ENCODE results near the gene SRSF10.
A peak's percentile ranks its signal among the peaks of the same experiment; 100 is the strongest.

The SRSF10 gene

DNA sequence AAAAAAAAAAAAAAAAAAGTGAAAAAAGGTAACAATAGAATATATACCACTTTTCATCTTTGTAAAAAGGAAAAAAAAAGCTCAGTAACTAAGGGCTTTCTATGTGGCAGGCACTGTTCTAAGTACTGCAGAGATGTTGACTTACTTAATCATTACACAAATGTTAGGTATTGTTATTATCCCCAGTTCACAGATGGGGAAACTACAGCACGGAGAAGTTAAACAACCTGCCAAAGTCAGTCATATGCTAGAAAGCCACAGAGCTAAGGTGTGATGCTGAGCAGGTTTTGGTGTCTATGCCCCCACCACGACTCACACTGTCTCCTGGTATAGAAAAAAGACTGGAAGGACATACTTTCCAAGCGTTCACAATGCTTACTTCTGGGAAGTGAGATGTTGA lies 27.1 kb downstream of the SRSF10 start:
- no peak overlapping the region for H3K4me3 ChIP-seq (ENCODE audit: insufficient read length, low read depth)
- no peaks in the 10 kb centered on the region for H3K9me3 ChIP-seq (ENCODE audit: insufficient read depth, low read length)
- TF ChIP-seq ZNF274 (IDR thresholded peaks at IDR 0.05; ENCODE audit: low read depth, low read length) (no peak), YY1 (IDR thresholded peaks at IDR 0.05; ENCODE audit: insufficient read depth, insufficient read length) (no peak), SUZ12 (IDR thresholded peaks at IDR 0.05; ENCODE audit: extremely low read depth, insufficient read depth, insufficient read length) (no peak)
- DNase-seq (ENCODE audit: low read depth, low spot score) = no peak
- no peaks in the 10 kb centered on the region for H3K27me3 ChIP-seq (ENCODE audit: insufficient read depth, insufficient read length)
- no peak overlapping the region for H3K9ac ChIP-seq (ENCODE audit: insufficient read length, low read depth)
- no peaks in the 10 kb centered on the region for H3K36me3 ChIP-seq (ENCODE audit: insufficient read depth, insufficient read length, low read length)
- peaks cover 4% of the 10 kb centered on the region for H3K4me1 ChIP-seq (ENCODE audit: insufficient read depth, insufficient read length)

DNA sequence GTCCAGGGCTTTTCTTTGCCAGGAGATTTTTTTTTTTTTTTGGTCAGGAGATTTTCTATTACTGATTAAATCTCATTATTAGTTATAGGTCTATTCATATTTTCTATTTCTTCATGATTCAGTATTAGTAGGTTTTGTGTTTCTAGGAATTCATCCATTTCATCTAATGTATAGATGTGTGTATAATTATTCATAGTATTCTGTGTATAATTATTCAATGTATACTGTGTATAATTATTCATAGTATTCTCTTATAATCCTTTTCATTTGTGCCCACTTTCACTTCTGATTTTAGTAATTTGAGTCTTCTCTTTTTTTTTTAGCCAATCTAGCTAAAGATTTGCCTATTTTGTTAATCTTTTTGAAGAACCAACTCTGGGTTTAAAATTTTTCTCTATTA lies 32.8 kb downstream of the SRSF10 start:
- TF ChIP-seq SUZ12 (IDR thresholded peaks at IDR 0.05; ENCODE audit: extremely low read depth, insufficient read depth, insufficient read length) (no peak), ZNF274 (IDR thresholded peaks at IDR 0.05; ENCODE audit: low read depth, low read length) (no peak), YY1 (IDR thresholded peaks at IDR 0.05; ENCODE audit: insufficient read depth, insufficient read length) (no peak)
- DNase-seq (ENCODE audit: low read depth, low spot score) = no peak
- H3K9ac ChIP-seq (ENCODE audit: insufficient read length, low read depth) = no peak overlapping the region
- H3K4me3 ChIP-seq (ENCODE audit: insufficient read length, low read depth) = no peak overlapping the region
- H3K36me3 ChIP-seq (ENCODE audit: insufficient read depth, insufficient read length, low read length) = no peaks in the 10 kb centered on the region
- H3K9me3 ChIP-seq (ENCODE audit: insufficient read depth, low read length) = peaks cover 13% of the 10 kb centered on the region
- no peaks in the 10 kb centered on the region for H3K27me3 ChIP-seq (ENCODE audit: insufficient read depth, insufficient read length)
- no peaks in the 10 kb centered on the region for H3K4me1 ChIP-seq (ENCODE audit: insufficient read depth, insufficient read length)

DNA sequence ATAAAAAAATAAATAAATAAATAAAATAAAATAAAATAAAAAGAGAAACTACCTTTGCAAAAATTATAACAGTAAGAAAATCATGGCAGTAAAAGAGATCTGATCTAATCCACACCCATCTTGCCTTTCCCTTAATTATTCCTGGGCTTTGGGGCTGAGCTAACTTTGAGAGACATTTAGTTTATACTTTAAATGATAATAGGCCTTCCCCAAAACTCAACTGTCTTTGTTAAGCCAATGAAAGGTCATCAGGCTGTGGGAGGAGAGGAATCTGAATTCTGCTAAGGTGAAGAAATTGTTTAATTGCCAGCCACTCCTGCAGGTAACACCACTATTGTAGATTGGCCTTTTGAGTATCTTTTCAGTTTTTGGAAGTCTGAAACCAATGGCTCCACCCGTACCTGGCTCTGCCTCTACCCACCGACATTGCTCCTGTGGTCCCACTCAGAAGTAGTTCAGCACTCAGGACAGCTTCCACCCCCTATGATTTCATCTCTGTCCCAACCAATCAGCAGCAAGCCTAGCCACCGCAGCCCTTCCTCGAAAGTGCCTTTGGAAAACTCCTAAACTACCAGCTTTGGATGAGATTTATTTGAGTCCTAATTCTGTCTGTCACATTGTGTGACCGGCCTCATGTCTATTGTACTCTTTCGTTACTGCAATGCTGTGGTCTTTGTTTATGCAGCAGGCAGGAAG lies 43.5 kb downstream of the SRSF10 start:
- TF ChIP-seq YY1 (IDR thresholded peaks at IDR 0.05; ENCODE audit: insufficient read depth, insufficient read length) (no peak), ZNF274 (IDR thresholded peaks at IDR 0.05; ENCODE audit: low read depth, low read length) (no peak), SUZ12 (IDR thresholded peaks at IDR 0.05; ENCODE audit: extremely low read depth, insufficient read depth, insufficient read length) (no peak)
- H3K4me3 ChIP-seq (ENCODE audit: insufficient read length, low read depth) = no peak overlapping the region
- peak; percentile 51 for DNase-seq (ENCODE audit: low read depth, low spot score)
- no peak overlapping the region for H3K9ac ChIP-seq (ENCODE audit: insufficient read length, low read depth)
- no peaks in the 10 kb centered on the region for H3K4me1 ChIP-seq (ENCODE audit: insufficient read depth, insufficient read length)
- H3K27me3 ChIP-seq (ENCODE audit: insufficient read depth, insufficient read length) = no peaks in the 10 kb centered on the region
- H3K9me3 ChIP-seq (ENCODE audit: insufficient read depth, low read length) = no peaks in the 10 kb centered on the region; the same call in 1 of the 2 replicates
- no peaks in the 10 kb centered on the region for H3K36me3 ChIP-seq (ENCODE audit: insufficient read depth, insufficient read length, low read length)

DNA sequence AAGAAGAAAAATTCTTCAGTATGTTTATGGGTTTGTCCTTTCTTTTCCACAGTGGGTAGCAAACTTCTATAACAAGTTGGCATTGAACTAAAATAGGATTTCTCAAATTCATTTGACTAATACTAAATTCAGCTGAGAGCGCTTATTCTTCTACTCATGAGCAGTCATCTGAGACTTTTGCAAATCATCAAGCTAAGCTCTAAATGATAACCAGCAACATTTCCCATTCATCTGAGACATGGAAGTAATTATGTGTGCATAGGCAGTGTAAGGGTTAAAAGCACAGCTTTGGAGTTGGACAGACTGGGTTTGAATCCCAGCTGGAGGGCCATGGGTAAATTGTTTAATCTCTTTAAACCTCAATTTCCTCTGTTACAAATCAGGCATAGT lies 48.6 kb downstream of the SRSF10 start:
- Histone ChIP-seq H3K27me3 (ENCODE audit: insufficient read depth, insufficient read length) (no peaks in the 10 kb centered on the region), H3K4me3 (ENCODE audit: insufficient read length, low read depth) (no peak overlapping the region), H3K9ac (ENCODE audit: insufficient read length, low read depth) (no peak overlapping the region), H3K4me1 (ENCODE audit: insufficient read depth, insufficient read length) (no peaks in the 10 kb centered on the region), H3K9me3 (ENCODE audit: insufficient read depth, low read length) (no peaks in the 10 kb centered on the region; the same call in 1 of the 2 replicates), H3K36me3 (ENCODE audit: insufficient read depth, insufficient read length, low read length) (no peaks in the 10 kb centered on the region)
- no peak for DNase-seq (ENCODE audit: low read depth, low spot score)
- no peak for TF ChIP-seq SUZ12 (IDR thresholded peaks at IDR 0.05; ENCODE audit: extremely low read depth, insufficient read depth, insufficient read length)
- TF ChIP-seq ZNF274 (IDR thresholded peaks at IDR 0.05; ENCODE audit: low read depth, low read length) = no peak
- TF ChIP-seq YY1 (IDR thresholded peaks at IDR 0.05; ENCODE audit: insufficient read depth, insufficient read length) = no peak

DNA sequence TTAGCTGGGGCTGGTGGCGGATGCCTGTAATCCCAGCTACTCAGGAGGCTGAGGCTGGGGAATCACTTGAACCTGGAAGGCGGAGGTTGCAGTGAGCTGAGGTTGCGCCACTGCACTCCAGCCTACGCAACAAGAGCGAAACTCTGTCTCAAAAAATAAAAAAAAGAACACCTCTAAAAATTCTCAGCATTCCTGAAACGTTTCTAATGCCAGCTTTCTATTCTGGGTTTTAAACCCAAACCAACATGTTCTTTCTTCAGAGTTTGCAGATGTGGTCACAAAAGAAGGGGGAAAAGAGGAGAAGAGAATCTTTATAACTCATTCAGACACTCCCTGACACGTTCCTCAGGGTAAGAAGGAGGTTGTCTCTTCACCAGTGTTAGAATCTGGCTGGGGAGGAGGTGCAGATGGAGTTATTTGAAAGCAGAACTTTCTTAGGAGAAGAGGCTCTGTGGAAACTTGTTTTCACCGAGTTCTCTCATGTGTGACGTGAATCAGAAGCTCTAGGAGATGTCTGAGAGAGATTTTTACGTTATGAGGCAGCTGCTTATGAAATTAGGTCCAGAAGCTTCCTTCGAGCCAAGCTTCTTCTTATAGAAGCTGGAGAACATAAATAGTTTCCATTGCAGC lies 49.2 kb downstream of the SRSF10 start:
- H3K9ac ChIP-seq (ENCODE audit: insufficient read length, low read depth) = no peak overlapping the region
- TF ChIP-seq SUZ12 (IDR thresholded peaks at IDR 0.05; ENCODE audit: extremely low read depth, insufficient read depth, insufficient read length) = no peak
- no peak for TF ChIP-seq ZNF274 (IDR thresholded peaks at IDR 0.05; ENCODE audit: low read depth, low read length)
- no peak for TF ChIP-seq YY1 (IDR thresholded peaks at IDR 0.05; ENCODE audit: insufficient read depth, insufficient read length)
- H3K4me3 ChIP-seq (ENCODE audit: insufficient read length, low read depth) = no peak overlapping the region
- no peaks in the 10 kb centered on the region for H3K27me3 ChIP-seq (ENCODE audit: insufficient read depth, insufficient read length)
- H3K4me1 ChIP-seq (ENCODE audit: insufficient read depth, insufficient read length) = no peaks in the 10 kb centered on the region
- H3K36me3 ChIP-seq (ENCODE audit: insufficient read depth, insufficient read length, low read length) = no peaks in the 10 kb centered on the region
- no peaks in the 10 kb centered on the region; the same call in 1 of the 2 replicates for H3K9me3 ChIP-seq (ENCODE audit: insufficient read depth, low read length)
- DNase-seq (ENCODE audit: low read depth, low spot score) = no peak

DNA sequence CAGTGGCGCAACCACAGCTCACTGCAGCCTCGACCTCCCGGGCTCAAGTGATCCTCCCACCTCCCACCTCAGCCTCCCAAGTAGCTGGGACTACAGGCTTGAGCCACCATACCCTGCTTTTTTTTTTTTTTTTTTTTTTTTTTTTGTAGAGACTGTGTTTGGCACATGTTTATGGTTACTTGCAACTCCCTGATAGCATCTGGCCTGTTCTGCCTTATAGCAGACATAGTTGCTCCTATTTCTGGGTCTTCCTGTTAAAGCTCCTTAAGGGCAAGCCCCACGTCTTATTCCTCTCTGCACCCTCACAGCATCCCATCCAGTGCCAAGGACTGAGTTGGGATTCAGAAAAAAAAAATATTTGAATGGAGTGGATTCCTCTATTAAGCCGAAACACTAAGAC lies 49.9 kb downstream of the SRSF10 start:
- no peak for TF ChIP-seq ZNF274 (IDR thresholded peaks at IDR 0.05; ENCODE audit: low read depth, low read length)
- TF ChIP-seq SUZ12 (IDR thresholded peaks at IDR 0.05; ENCODE audit: extremely low read depth, insufficient read depth, insufficient read length) = no peak
- no peak for TF ChIP-seq YY1 (IDR thresholded peaks at IDR 0.05; ENCODE audit: insufficient read depth, insufficient read length)
- DNase-seq (ENCODE audit: low read depth, low spot score) = no peak
- Histone ChIP-seq H3K27me3 (ENCODE audit: insufficient read depth, insufficient read length) (no peaks in the 10 kb centered on the region), H3K4me1 (ENCODE audit: insufficient read depth, insufficient read length) (no peaks in the 10 kb centered on the region), H3K4me3 (ENCODE audit: insufficient read length, low read depth) (no peak overlapping the region), H3K36me3 (ENCODE audit: insufficient read depth, insufficient read length, low read length) (no peaks in the 10 kb centered on the region), H3K9me3 (ENCODE audit: insufficient read depth, low read length) (peaks cover 2% of the 10 kb centered on the region; the same call in 1 of the 2 replicates), H3K9ac (ENCODE audit: insufficient read length, low read depth) (no peak overlapping the region)

DNA sequence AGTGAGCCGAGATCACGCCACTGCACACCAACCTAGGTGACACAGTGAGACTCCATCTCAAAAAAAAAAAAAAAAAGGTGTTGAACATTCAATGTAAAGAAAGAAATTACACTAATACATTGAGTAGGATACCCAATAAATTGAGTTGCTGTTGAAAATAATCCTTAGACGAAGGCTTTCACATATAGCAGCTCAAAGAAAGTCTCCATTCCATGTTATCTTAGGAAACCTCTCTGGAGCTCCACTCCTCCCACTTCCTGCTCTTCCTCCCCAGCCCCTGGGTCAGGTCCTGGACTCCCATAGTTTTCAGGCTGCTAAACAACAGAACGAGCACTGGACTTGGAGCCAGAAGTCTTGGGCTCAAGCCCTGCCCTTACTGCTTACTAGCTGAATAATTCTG lies 51.3 kb downstream of the SRSF10 start:
- Histone ChIP-seq H3K4me1 (ENCODE audit: insufficient read depth, insufficient read length) (no peaks in the 10 kb centered on the region), H3K9ac (ENCODE audit: insufficient read length, low read depth) (no peak overlapping the region), H3K4me3 (ENCODE audit: insufficient read length, low read depth) (no peak overlapping the region), H3K36me3 (ENCODE audit: insufficient read depth, insufficient read length, low read length) (no peaks in the 10 kb centered on the region), H3K27me3 (ENCODE audit: insufficient read depth, insufficient read length) (no peaks in the 10 kb centered on the region), H3K9me3 (ENCODE audit: insufficient read depth, low read length) (peaks cover 4% of the 10 kb centered on the region; the same call in 1 of the 2 replicates)
- DNase-seq (ENCODE audit: low read depth, low spot score) = no peak
- TF ChIP-seq YY1 (IDR thresholded peaks at IDR 0.05; ENCODE audit: insufficient read depth, insufficient read length) (no peak), ZNF274 (IDR thresholded peaks at IDR 0.05; ENCODE audit: low read depth, low read length) (no peak), SUZ12 (IDR thresholded peaks at IDR 0.05; ENCODE audit: extremely low read depth, insufficient read depth, insufficient read length) (no peak)
